Glomerular endothelial cell (primary cell): Measurements from ENCODE around the gene NAGLU. TPM values are rescaled to one million over a fixed set of nuclear protein-coding genes. Genes with fewer than 3 reads are reported as not detected.
"Not testable (repeated sequence)": the region's sequence is repeated elsewhere in the genome, so short reads cannot be mapped to it uniquely, and the experiment has no call there.

Source experiments
- DNase-seq: peaks from one replicate; pipeline ENCODE4 v3.0.0-alpha.2; 2011; ENCODE audit warnings: low read depth, low spot score; ENCODE audit errors: extremely low read depth
- total RNA-seq: library from RNA; depleted of rRNA; stranded (reverse); fragments of >200 nt; gene quantifications from 2 replicates; pipeline ENCODE4 v1.2.3, GENCODE V29; 2015

Gene NAGLU
- total RNA-seq, 1 donor from 2014 or later = 88.8 TPM

DNA sequence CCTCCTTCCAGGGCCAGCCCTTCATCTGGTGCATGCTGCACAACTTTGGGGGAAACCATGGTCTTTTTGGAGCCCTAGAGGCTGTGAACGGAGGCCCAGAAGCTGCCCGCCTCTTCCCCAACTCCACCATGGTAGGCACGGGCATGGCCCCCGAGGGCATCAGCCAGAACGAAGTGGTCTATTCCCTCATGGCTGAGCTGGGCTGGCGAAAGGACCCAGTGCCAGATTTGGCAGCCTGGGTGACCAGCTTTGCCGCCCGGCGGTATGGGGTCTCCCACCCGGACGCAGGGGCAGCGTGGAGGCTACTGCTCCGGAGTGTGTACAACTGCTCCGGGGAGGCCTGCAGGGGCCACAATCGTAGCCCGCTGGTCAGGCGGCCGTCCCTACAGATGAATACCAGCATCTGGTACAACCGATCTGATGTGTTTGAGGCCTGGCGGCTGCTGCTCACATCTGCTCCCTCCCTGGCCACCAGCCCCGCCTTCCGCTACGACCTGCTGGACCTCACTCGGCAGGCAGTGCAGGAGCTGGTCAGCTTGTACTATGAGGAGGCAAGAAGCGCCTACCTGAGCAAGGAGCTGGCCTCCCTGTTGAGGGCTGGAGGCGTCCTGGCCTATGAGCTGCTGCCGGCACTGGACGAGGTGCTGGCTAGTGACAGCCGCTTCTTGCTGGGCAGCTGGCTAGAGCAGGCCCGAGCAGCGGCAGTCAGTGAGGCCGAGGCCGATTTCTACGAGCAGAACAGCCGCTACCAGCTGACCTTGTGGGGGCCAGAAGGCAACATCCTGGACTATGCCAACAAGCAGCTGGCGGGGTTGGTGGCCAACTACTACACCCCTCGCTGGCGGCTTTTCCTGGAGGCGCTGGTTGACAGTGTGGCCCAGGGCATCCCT lies 7.4 kb downstream of the NAGLU start:
- no peak for DNase-seq

DNA sequence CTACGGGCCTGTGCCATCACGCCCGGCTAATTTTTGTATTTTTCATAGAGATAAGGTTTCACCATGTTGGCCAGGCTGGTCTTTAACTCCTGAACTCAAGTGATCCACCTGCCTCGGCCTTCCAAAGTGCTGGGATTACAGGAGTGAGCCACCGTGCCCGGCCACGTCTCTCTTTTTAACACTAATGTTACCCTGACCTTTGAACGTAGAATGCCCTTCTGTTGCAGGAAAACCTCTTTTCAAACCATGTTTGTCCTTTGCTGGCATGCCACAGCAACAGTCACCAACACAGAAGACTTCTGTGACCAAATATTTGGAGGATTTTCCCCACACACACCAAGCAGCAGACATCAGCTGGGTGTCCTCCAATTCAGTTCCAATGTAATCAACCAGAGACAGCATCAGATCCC lies 8.8 kb downstream of the NAGLU start:
- no peak for DNase-seq

DNA sequence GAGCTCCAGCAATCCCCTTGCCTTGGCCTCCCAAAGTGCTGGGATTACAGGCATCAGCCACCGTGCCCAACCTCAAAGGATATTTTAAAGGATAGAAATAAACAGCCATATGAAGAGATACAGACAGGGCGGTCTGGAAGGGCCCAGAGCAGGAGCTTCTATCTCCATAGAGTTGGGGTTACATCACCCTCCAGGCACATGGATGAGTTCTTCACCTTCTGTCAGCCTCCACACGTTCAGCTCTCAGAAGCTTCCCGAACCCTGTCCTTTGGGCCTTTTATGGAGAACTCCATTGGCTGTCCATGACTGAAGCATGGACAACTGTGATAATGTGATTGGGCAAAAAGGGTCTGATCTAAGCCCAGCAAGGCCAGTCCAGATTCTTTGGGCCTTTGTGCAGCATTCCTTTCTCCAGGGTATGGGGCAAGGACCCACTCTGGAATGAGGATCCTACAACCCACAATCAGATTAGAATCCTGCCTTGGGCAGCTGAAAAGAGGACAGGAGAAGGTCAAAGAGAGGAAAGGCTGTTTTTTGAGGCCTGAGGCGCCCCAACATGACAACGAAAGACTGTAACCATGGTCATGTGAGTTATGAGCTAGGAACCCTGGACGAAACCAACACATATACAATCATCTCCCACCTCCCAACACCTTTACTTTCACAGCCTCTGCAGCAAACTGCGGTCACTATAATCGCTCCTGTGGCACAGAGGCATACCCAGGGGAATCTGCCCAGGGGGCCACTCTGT lies 9.9 kb downstream of the NAGLU start:
- DNase-seq = not testable (repeated sequence)

DNA sequence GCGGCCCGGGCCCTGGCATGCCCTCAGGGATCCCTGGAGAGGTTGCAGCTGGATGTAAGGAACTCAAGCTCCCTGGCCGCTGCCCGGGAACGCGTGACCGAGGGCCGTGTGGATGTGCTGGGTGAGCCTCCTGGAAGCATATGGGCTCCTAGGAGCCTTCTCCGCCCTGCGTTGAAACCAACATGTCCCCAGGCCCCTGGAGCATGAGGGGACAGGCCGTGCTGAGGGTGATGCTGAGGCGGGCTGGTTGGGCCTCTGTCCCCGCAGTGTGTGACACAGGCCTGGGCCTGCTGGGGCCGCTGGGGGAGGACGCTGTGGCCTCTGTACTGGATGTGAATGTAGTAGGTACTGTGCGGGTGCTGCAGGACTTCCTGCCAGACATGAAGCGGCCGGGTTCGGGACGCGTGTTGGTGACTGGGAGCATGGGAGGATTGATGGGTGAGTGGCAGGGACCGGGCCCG lies 11.0 kb downstream of the NAGLU start:
- DNase-seq = no peak

DNA sequence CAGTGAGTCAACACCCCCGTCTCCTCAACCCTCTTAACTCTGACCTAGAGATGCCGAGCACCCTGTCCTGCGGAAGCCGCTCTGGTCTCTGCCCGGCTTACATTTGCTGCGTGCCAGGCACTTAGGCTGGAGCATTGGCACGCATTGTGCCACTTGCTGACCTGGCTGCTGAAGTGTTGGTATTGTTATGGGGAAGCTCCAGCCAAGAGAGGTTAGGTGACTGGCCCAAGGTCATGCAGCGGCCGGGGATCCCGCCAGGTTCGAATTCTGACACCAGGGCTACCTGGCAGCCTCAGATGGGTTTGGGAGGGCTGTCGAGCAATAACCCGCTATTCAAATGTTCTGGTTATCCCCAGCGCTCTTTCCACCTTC lies 11.6 kb downstream of the NAGLU start:
- DNase-seq = no peak

DNA sequence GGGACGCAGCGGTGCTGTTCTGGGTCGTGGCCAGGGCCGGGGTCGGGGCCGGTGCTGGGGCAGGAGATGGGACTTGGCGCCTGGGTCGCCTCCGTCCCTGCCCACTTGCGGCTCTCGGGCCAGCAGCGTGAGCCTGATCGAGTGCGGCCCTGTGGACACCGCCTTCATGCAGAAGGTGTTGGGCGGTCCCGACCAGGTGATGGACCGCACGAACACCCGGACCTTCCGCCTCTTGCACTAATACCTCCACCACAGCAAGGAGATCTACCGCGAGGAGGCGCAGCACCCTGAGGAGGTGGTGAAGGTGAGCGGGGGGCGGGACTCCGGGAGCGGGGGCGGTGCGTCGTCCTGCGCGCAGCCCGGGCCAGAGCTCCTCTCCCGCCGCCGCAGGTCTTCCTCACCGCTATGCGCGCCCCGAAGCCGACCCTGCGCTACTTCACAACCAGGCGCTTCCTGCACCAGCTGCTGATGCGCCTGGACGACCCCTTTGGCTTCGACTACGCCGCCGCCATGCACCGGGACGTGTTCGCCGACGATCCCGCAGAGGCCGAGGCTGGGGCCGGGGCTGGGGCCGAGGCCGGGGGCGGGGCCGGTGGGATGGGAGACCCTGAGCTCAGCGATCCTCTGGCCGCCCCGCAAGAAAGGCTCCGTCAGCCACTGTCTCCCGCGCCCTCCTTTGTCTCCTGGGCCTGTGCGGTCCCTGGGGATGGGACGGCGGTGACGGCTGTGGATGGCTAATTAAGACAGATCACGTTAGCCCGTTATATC lies 12.2 kb downstream of the NAGLU start:
- DNase-seq = no peak

DNA sequence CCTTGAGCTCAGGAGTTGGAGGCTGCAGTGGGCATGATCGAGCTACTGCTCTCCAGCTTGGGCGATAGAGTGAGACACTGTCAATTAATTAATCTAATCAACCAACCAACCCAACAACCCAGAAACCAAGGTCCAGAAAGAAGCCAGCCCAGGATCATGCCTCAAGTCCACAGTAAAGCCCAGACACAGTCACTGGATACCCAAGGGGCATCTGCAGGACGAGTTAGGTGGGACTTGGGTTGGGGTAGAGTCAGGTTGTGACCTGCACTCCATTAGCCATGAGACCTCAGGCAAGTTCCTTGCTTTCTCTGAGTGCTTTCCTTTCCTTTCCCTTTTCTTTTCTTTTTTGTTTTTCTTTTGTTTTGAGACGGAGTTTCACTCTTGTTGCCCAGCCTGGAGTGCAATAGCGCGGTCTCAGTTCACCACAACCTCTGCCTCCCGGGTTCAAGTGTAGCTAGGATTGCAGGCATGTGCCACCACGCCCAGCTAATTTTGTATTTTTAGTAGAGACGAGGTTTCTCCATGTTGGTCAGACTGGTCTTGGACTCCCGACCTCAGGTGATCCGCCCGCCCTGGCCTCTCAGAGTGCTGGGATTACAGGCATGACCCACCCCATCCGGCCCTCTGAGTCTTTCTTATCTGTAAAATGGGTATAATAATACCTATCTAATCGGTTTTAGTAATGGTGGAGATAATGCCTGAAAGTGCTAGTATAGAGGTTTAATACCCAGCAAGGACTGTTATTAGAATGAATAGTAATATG lies 13.1 kb downstream of the NAGLU start:
- DNase-seq = no peak

DNA sequence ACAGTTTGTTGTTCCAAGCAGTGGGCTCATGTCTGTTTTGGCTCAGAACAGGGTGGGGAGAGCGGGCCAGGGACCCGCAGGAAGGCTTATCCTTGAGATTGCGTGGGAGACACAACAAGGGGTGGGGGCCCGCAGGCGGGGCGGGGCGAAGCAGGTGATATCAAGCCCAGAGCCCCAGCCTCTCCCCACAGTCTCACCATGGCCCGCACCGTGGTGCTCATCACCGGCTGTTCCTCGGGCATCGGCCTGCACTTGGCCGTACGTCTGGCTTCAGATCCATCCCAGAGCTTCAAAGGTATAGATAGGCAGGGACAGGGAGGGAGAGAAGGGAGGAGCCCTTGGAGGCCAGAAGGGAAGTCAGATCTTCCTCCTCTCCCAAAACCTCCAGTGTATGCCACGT lies 16.7 kb downstream of the NAGLU start, which contains the start of gene HSD17B1:
TSS of gene HSD17B1 (plus strand) at position 188 of the 400 bp plus-strand sequence. CDS start at position 199, 11 bp downstream.
- not testable (repeated sequence) for DNase-seq

DNA sequence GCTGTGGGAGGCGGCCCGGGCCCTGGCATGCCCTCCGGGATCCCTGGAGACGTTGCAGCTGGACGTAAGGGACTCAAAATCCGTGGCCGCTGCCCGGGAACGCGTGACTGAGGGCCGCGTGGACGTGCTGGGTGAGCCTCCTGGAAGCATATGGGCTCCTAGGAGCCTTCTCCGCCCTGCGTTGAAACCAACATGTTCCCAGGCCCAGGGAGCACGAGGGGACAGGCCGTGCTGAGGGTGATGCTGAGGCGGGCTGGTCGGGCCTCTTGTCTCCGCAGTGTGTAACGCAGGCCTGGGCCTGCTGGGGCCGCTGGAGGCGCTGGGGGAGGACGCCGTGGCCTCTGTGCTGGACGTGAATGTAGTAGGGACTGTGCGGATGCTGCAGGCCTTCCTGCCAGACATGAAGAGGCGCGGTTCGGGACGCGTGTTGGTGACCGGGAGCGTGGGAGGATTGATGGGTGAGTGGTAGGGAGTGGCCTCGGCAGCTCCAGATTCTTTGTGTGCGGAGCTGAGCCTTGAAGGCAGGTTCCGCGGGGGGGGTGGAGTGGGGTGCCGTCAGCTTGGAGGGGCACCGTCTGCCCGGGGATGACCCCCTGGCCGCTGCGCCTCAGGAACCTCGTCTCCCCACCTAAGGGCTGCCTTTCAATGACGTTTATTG lies 17.2 kb downstream of the NAGLU start:
- no peak for DNase-seq

DNA sequence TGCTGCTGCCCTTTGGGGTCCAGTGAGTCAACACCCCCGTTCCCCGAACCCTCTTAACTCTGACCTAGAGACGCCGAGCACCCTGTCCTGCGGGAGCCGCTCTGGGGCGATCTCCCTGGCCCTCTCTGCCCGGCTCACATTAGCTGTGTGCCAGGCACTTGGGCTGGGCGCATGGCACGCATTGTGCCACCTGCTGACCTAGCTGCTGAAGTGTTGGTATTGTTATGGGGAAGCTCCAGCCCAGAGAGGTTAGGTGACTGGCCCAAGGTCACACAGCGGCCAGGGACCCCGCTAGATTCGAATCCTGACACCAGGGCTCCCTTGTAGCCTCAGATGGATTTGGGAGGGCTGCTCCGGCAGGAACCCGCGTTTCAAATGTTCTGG lies 17.8 kb downstream of the NAGLU start:
- DNase-seq = no peak

DNA sequence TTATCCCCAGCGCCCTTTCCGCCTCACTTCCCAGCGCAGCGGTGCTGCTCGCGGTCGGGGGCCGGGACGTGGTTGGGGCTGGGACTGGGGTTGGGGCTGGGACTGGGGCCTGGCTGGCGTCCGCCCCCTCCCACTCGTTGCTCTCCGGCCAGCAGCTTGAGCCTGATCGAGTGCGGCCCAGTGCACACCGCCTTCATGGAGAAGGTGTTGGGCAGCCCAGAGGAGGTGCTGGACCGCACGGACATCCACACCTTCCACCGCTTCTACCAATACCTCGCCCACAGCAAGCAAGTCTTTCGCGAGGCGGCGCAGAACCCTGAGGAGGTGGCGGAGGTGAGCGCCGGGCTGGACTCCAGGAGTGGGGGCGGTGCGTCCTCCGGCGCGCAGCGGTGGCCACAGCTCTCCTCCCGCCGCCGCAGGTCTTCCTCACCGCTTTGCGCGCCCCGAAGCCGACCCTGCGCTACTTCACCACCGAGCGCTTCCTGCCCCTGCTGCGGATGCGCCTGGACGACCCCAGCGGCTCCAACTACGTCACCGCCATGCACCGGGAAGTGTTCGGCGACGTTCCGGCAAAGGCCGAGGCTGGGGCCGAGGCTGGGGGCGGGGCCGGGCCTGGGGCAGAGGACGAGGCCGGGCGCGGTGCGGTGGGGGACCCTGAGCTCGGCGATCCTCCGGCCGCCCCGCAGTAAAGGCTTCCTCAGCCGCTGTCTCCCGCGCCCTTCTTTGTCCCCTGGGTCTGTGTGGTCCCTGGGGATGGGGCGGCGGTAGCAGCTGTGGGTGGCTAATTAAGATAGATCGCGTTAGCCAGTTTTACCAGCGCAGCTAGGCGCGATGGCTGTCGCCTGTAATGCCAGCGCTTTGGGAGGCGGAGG lies 18.4 kb downstream of the NAGLU start:
- DNase-seq = no peak

DNA sequence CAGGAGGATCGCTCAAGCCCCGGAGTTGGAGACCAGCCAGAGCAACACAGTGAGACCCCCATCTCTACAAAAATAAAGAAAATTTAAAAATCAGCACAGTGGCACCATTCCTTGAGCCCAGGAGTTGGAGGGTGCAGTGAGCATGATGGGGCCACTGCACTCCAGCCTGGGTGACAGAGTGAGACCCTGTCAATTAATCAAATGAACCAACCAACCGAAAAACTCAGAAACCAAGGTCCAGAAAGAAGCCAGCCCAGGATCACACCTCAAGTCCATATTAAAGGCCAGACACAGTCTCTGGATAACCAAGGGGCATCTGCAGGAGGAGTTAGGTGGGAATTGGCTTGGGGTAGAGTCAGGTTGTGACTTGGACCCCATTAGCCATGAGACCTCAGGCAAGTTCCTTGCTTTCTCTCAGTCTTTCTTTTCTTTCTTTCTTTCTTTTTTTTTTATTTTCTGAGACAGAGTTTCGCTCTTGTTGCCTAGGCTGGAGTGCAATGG lies 19.1 kb downstream of the NAGLU start:
- DNase-seq = no peak

DNA sequence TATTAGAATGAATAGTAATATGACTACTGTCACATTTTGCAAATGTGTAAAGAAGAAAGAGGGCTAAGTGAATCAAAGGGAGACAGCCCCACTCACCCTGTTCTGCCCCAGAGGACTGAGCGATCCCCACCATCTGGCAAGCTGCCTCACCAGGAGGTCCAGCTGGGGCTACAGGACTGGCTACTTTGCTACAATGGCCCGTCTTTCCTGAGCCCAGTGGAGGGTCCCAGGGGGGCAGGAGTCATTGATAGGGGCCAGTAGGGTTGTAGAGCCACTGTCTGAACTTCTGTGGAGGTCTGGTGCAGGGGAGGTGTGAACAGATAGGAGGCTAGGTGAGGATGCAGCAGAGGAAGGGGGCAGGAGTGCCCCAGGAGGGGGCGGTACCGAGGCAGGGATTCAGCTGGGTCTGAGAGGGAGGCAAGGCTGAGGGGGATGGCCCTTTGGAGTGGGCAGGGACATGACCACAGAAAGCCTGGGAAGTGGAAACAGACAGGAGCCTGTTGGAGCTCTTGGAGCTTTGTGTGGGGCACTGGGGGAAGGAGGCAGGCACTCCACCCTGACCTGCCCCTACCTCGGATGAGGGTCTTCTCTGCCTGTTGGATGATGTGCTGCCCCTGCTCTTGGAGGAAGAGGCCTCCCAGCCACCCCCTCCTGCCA lies 20.0 kb downstream of the NAGLU start:
- not testable (repeated sequence) for DNase-seq

DNA sequence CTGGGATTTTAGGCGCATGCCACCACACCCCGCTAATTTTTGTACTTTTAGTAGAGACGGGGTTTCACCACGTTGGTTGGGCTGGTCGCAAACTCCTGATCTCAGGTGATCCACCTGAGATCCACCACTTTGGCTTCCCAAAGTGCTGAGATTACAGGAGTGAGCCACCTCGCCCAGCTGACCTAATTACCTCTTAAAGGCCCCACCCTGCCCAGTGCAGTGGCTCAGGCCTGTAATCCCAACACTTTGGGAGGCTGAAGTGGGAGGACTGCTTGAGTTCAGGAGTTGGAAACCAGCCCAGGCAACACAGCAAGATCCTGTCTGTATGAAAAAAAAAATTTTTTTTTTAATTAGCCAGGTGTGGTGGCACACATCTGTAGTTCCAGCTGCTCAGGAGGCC lies 23.0 kb downstream of the NAGLU start:
- no peak for DNase-seq

DNA sequence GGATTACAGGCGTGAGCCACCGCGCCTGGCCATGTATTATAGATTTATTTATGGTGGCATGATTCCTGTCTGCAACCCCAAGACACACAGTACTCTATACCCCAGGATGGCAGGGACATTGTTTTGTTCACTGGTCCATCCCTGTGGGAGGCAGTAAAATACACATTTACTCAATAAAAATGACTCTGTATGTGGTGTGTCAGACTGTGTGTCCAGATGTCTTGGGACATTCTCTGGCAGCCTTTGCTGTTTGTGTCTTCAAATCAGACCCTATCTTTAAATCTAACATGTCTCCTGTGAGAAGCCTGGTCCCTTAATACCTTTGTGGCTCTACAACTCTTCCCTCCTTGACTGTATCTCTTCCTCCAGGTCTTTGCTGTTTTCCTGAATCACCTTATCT lies 24.2 kb downstream of the NAGLU start:
- no peak for DNase-seq

DNA sequence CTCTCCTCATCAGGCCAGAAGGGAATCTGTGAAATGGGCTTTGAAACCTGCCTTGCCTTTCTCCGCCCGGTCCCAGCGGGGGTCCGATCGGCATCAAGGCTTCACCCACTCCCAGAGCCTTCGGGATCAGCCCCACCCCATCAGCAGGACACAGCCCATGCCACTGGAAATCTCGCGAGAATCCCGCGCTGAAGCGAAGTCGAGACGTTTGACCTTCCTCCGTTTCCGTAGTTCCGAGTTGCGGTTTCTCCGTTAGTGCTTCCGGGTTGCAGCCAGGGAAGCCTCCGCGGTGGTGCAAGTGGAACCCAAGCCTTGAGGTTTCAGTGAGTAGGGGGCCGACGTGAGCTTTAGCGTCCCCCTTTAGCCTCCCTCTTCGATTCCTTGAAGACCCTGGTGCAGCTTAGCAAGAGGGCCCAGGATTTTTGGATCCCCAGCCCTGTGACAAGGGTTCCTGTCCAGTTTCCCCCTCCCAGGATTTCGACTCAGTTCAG lies 25.9 kb downstream of the NAGLU start, which contains the start of gene COASY:
TSS of gene COASY (plus strand) at position 252 of the 491 bp plus-strand sequence. CDS start 475 bp downstream, outside the sequence.
- DNase-seq = peak; percentile 96

DNA sequence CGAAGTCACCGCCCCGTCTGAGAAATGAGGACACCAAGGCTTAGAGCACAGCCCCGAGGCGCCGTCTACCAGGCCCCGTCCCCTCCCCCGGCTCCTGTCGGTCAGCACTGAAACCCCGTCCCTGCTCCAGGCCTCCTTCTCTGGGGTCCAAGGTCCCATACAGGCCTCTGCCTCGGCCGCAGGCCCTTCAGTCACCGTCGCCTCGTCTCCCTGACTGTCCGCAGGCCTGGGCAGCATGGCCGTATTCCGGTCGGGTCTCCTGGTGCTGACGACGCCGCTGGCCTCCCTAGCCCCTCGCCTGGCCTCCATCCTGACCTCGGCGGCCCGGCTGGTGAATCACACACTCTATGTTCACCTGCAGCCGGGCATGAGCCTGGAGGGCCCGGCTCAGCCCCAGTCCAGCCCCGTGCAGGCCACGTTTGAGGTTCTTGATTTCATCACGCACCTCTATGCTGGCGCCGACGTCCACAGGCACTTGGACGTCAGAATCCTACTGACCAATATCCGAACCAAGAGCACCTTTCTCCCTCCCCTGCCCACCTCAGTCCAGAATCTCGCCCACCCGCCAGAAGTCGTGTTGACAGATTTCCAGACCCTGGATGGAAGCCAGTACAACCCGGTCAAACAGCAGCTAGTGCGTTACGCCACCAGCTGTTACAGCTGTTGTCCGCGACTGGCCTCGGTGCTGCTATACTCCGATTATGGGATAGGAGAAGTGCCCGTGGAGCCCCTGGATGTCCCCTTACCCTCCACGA lies 26.5 kb downstream of the NAGLU start:
- no peak for DNase-seq
